HG03103 (cell line): ENCODE results near the gene PPP1R9A.

Experiments
- ATAC-seq: cut with Tn5 transposase; IDR thresholded peaks from one replicate; pipeline ENCODE4 v1.9.1; 2021; ENCODE audit warnings: low read depth; ENCODE audit not compliant: unreplicated experiment

PPP1R9A gene

GRCh38 chr7:94908323-94909178, 1.2 kb downstream of the PPP1R9A start:
- ATAC-seq = no peak

GRCh38 chr7:94909179-94909466, 1.7 kb downstream of the PPP1R9A start:
- ATAC-seq = no peak

- ATAC-seq = no peak
These were observed 4.7 kb downstream of the PPP1R9A start for GRCh38 chr7:94912085-94912484.

- ATAC-seq = no peak
These were observed 6.0 kb downstream of the PPP1R9A start for GRCh38 chr7:94913391-94913790.

- no peak for ATAC-seq
These were observed 14.5 kb downstream of the PPP1R9A start for GRCh38 chr7:94921911-94922310.

GRCh38 chr7:94922457-94922856, 15.1 kb downstream of the PPP1R9A start:
- ATAC-seq = no peak

GRCh38 chr7:94923412-94923811, 16.0 kb downstream of the PPP1R9A start:
- ATAC-seq = no peak

GRCh38 chr7:94928168-94928707, 20.8 kb downstream of the PPP1R9A start:
- no peak for ATAC-seq

GRCh38 chr7:94933256-94933990, 26.0 kb downstream of the PPP1R9A start:
- ATAC-seq = no peak

GRCh38 chr7:94939395-94939794, 32.0 kb downstream of the PPP1R9A start:
- ATAC-seq = no peak

- no peak for ATAC-seq
These were observed 32.8 kb downstream of the PPP1R9A start for GRCh38 chr7:94940241-94940640.

GRCh38 chr7:94941844-94942632, 34.6 kb downstream of the PPP1R9A start:
- no peak for ATAC-seq

- no peak for ATAC-seq
These were observed 35.7 kb downstream of the PPP1R9A start for GRCh38 chr7:94943134-94943533.

- no peak for ATAC-seq
These were observed 42.1 kb downstream of the PPP1R9A start for GRCh38 chr7:94949532-94949931.

GRCh38 chr7:94955807-94956206, 48.4 kb downstream of the PPP1R9A start:
- ATAC-seq = no peak

- ATAC-seq = no peak
These were observed 49.7 kb downstream of the PPP1R9A start for GRCh38 chr7:94957061-94957460.

- ATAC-seq = no peak
These were observed 55.3 kb downstream of the PPP1R9A start for GRCh38 chr7:94962661-94963060.

GRCh38 chr7:94969434-94970084, 62.2 kb downstream of the PPP1R9A start:
- no peak for ATAC-seq

GRCh38 chr7:94970085-94970576, 62.7 kb downstream of the PPP1R9A start:
- no peak for ATAC-seq
